Kidney tubule cell (primary cell): ENCODE measurements around the gene ABCD4.

Source experiments
- DNase-seq: peaks from one replicate; pipeline ENCODE4 v3.0.0-alpha.2; 2018; ENCODE audit warnings: low spot score

The ABCD4 gene

DNA sequence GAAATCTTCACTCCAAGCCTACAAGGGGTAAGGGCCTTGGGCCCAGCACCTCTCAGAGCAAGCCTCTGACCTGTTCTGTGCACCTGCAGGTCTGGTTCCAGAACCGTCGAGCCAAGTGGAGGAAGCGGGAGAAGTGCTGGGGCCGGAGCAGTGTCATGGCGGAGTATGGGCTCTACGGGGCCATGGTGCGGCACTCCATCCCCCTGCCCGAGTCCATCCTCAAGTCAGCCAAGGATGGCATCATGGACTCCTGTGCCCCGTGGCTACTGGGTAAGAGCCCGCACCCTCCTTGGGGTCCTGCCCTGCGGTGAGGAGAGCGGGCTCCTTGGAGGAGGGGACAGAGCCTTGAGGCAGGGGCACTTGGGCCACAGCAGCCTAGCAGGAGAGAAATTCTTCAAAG lies 43.2 kb downstream of the ABCD4 start:
- DNase-seq, result no peak

DNA sequence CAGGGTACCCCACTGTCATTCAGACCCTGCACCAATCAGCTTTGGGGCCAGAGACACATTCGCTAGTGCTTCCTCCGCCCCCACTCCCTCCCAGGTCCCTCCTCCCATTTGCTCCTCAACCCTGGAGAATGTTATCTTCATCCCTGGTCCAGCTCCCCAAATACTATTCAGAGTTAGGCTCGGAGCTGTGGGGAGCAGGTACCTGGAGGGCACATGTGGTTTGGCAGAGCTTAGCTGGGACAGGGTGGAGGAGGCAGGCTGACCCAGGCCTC lies 44.0 kb downstream of the ABCD4 start:
- DNase-seq, result no peak

DNA sequence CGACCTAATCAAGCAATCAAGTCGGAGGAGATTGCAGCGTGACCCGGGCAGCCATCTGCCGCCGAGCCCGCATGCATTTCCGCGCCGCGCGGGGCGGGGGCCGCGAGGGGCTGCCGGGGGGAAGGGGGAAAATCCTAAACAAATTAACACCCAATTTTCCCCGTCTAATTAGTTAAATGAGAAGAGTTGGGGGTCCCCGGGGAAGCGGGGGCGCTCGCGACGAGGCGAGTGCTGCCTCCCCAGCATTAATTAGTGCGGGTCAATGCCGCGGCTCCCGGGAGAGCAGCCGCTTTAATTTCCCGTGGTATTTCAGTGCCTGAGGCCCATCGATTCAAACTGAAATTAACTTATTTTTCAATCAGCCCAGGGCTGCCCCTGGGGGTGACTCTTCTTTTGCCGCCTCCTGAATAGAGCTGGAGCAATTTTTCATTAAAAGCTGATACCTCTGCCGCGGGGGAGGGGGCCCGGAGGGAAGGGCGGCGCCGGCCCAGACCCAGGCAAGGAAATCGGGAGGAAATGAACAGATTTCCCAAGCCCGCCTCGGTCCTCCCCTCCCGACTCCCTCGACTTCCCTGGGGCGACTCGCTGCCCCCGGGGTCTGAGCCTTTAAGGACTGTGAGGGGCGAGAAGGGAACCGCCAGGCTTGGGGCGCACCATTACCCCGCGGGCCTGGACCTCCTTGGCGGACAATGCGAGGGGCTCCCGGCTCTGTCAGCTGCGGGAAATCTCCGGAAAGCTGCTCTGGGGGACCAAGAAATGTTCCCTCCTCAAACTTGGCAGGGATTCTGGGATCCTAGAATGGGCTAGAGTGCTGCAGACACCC lies 44.6 kb downstream of the ABCD4 start:
- DNase-seq, result no peak

DNA sequence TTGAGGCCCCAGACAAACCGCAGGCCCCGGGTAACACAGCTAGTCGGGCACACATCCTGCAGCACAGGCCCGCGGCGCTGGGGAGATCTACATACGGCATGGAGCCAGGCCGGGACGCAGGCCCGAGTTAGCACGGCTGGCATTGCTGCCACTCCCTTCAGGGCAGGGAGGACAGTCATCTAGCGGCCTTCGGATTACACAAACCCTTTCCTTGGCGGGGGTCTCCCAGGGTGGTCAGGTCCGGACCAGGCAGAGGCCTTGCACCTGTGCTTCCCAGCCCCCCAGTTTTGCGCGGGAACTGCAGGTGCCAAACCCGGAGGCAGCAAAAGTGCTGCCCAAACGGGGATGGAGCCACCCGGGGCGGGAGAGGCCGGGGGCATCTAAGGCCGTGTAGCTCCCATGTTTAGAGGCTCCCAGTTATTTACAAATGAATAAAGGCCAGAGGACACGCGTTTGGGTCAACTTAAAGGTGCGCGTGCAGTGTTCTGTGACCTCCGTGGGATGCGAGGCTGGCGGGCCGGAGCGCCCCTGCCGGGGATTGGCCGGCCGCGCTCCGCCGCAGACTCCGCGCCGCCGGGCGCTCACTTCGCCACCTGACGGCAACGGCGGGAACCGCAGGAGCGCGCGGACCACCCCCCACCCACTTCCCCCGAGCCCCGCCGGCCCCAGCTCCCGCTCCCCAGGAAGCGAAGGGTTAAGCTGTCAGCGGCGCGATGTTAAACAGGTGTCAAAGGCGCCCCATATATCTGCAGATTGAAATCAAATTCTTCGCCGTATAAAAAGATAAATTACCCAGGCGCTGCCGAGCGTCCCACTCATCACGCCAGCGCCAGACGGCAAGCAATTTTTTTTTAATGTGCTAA lies 45.4 kb downstream of the ABCD4 start:
- DNase-seq, result peak; percentile 48

DNA sequence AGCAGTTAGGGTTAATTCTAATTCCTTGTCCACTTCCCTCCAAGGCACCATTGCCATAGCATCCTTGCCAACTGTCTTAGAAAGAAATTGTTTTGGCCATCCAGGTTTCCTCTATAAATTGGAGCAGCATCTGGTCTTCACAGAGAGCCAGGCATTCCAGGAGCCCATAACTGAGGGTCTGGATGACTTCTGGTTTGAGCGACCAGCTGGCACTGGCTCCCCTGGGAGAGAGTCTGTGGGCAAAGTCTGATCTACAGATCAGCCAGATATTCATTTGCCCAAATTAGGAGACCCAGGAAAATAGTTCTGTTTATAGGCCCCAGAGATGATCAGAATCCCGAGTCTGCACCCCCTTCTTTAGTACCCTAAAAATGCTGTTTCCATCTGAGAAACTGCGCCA lies 47.5 kb downstream of the ABCD4 start:
- no peak for DNase-seq

DNA sequence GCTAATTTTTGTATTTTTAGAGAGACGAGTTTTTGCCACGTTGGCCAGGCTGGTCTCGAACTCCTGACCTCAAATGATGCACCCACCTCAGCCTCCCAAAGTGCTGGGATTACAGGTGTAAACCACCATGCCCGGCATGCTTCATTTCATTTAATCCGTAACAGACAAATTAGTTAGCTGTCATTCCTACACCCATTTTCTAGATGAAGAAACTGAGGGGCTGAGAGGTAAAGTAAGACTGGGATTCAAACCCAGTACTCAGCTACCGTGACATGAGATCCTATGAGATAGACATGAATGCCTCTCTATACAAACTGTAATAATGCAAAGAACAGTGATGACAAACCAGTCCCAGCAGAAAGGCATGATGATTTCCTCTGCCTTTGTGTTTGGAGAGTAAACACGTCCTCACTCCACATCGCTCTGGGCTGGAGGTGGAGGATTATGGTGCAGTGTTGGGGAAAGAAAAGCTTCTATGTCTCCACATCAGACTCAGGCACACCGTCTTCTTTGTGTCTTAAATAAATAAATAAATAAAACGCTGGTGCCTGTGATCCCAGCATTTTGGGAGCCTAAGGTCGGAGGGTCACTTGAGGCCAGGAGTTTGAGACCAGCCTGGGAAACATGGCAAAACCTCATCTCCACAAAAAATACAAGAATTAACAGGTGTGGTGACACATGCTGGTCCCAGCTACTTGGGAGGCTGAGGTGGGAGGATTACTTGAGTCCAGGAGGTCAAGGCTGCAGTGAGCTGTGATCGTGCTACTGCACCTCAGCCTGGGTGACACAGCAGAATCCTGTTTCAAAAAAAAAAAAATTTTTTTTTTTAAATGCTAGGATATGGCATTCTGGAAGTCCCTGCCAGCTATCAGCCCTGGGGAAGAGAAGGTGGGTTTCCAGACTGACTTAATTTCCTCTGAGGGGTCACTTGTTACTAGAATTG lies 53.0 kb downstream of the ABCD4 start:
- no peak for DNase-seq

DNA sequence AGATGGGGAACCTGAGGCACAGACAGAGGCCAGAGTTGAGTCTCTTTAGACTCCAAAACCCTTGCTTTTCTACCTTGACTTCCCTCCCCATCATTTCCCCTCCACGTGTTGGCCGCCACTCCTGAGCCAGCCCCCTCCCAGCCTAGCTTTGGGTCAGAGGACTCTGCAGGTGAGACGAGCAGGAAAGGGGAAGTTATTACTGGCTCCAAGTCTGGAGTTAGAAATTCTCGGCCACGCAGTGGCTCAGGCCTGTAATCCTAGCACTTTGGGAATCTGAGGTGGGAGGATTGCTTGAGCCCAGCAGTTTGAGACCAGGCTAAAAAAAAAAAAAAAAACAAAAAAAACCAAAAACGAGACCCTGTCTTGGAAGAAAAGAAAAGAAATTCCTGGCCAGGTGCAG lies 54.7 kb downstream of the ABCD4 start:
- no peak for DNase-seq

DNA sequence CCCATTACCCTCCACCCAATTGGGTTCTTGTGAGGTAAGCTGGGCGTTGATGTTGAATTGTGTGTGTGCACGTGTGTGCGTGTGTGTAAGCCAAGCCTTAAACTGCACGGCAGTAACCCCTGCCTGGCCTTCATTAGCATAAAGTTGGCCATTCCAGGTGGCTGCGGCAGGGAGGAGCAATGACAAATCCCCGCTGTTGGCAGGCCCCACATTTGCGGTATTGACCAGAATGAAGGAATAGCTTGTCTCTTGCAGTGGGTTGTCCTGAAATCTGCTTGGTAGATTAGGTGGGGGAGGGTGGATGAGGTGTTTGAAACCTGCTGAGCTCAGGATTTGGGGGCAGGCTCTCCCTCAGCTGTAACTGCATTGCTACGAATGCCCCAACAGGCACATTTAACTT lies 56.2 kb downstream of the ABCD4 start:
- no peak for DNase-seq

DNA sequence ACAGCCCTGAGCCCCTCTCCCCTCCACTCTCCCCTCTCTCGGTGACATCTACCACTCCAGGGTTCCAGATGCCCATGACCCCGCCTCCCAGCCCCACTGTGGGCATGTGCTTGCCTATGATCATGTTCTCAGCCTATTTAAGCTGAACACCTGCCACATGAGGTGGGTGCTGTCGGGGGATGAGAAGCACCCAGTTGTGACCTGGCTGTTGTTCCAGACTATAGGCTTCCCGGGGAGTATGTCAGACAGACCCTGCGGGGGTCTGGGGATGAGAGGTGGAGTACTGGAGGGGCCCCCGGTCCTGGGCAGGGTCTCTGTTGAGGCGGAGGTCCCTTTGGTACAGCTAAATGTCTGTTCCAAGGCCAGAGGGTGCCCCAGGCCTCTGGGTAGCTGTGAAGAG lies 57.4 kb downstream of the ABCD4 start:
- DNase-seq, result no peak

DNA sequence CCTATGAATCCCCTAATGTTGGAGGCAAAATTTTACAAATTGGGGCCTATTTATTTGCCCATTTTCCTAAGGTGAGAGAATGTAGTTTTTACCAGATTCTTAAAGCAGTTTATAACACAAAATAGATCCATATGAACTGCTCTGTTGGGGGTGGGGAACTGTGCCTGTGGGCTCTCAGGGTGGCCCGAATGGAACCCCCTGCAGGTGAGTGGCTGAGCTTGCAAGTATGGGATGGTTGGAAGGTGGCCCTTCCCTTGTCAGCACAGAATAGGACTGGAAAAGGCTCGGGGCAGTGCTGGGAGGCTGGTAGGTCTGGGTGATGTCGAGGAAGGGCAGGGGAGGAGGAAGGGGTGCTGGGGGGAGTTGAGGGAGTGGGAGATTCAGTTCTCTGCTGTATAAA lies 58.6 kb downstream of the ABCD4 start:
- DNase-seq, result no peak

DNA sequence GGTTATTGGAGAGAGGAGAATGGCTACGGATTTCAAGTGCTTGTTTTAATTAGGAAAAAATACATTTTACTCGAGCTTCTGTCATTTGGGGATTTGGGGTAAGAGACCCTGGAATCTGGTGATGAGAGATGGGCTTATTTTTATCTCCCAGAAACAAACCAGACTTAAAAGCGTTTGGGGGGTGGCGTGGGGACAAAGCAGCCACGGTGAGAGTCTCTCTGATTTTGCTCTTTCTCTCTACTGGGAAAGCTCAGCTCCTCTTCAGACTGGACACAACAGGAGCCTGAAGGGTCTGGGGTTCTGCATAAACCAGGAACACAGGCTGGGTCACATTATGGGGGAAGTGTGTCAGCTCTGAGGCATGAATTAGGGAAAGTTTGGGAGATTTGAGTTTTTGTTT lies 59.7 kb downstream of the ABCD4 start:
- DNase-seq, result no peak

DNA sequence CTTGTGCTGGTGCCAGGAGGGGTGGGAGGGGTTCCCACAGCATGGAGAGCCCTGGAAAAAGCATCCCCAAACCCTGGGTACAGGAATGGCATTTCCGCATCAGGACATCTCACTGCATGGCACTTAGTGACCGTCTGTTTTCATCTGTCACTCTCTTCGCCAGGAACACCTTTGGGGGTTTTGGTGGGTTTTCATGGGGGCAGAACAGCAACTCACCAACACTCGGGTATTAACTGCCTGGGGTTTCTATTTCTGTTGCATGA lies 60.0 kb downstream of the ABCD4 start:
- DNase-seq, result no peak

DNA sequence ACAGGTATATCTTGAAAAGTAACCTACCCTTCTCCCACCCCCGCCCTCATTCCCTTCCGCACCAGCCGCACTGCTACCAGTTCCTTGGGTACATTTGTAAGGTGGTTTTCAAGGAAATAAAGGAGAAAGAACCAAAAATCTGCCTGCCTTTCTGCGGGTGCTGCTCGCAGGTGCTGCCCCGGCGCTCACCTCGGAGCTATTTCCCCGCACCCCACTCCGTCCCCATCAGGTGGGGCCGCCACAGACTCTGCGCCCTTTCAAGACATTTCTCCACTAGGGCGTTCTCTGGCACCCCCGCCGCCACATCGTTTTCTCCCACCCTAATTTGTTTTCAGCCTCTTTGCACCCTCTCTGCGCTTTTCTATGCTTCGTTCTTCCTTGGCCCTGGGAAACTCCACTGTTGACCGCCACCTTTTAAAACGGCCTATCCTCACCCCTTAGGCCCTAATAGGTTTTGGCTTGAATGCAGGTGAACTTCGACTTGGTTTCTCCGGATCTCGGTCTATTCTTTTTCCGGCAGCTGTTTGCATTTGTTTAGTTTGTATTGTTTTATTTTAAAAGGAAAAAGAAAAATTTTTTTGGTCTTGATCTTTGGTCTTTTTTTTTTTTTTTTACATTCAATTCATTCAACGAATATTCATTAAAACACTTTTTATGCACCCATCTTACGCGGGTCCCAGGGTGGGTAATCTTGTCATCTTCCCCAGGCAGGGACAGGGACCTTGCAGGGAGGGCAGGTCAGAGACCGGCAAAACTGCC lies 60.5 kb downstream of the ABCD4 start:
- DNase-seq, result no peak

DNA sequence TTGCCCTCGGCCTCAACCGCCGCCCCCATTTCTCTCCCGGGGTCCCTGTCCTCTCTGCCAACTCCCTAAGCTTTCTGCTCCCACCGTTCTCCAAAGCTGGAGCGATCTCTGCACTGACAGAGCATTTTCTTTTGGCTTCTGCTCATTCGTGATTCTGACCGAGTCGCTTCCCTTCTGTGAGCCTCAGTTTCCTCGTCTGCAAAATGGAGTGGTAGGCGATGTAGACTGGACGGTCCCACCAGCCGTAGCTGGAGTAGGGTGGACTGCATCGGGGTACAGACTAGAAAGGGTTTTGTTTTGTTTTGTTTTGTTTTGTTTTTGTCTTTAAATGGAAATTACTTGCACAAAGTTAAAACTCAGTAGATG lies 61.1 kb downstream of the ABCD4 start:
- DNase-seq, result no peak

DNA sequence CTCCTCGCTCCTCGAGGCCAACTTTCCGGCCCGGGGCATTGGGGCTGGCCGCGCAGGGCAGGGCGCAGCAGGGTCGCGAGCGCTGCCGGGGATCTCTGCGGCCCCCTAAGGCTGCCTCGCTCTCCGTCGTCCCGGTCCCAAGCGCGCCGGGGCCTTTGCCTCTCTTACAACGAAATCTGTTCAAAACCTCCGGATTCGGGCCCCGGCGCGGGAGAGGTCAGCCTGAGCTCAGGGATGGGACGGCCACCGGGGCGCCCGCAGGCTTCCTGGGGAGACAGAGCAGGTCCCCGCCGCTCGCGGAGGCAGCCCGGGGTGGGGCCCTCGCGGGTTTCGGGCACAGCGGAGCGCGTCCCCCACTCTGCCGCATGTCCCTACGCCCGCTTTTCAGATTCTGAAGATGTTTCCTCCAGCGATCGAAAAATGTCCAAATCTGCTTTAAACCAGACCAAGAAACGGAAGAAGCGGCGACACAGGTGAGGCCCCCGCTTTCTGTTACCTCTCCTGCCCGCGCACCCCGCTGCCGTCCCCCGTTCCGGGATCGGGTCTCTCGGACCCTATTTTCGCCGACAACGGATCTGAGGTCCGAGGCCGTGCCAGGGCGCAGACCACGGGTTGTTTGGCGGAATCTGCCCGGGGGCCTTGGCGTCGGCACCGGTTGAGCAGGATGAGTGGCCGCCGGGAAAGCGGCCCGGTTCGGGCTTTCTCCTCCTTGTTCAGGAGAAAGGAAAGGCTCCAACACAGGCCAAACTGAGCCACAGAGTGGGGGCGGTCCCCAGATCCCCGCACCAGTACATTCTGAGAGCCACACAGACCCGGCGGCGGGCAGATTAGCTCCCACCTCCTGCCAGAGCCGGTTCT lies 61.7 kb downstream of the ABCD4 start:
- no peak for DNase-seq

DNA sequence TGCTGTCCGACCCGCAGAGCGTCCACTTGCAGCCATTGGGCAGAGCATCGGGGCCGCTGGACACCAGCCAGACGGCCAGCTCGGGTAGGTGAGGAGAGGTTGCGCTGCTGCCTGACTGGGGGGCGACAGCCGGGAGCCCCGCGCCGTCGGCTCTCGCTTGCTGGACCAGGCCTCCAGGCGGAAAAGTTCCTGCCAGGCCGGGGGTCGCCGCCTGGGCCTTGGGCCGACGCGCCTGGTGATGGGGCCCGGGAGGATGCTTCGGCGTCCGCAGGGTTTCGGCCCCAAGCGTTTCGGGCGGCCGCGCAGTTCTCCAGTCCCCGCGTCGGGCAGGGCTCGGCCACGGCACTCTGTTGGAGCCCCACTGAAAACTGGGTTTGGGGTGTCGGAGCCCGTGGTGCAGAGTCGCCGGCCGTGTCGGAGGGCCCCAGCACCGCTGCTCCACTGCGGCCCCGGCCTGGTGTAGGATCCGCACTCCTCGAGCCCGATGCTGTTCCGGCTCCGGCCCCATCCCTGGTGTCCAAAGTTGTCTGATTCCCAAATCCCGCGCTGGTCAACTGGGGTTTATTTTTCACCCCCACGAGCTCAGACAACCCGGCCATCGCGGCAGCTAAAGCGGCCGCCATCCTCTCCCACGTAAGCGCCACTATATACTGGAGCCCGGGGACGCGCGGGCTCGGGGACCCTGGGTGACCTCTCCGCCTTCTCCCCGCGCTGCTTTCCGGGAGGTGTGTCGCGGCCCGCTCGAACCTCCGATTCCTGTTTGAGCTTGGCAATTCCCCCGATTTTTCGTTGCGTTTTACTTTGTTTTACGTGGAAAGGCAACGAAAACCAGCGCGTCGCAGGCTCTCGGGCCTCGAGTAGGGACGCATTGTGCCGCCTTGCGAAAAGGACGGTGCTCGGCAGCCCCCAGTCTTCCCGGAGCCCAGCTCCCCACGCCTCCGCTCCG lies 62.6 kb downstream of the ABCD4 start:
- no peak for DNase-seq

DNA sequence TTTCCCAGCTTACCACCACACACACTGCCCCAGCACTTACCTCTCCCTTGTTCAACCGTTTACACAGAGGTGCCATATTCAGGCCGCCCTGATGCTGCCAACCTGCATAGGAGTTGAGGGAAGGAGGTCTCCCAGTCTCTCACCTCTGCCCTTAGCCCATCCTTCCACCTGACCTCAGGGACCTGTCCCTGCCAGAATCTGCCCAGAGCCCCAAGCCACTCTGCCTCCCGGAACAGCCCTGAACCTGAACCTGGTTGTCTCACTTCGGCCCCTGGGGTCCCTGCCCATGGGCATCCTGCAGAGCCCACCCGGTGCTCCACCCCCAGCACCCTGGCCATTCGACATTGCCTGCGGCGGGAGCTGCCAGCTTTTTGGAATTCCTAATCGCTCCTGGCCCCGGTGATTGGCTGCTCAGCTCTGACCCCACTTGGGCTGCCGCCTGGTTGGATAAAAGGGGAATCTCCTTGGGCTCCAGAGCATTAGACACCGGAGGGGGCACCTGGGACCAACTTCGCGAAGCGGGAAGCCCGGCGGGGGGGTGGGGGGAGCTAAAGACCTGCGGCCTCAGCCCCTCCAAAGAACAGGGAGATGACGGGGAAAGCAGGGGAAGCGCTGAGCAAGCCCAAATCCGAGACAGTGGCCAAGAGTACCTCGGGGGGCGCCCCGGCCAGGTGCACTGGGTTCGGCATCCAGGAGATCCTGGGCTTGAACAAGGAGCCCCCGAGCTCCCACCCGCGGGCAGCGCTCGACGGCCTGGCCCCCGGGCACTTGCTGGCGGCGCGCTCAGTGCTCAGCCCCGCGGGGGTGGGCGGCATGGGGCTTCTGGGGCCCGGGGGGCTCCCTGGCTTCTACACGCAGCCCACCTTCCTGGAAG lies 63.5 kb downstream of the ABCD4 start, which contains the start of gene VSX2:
Gene VSX2 (plus strand): TSS at position 476 of the 874 bp plus-strand sequence. CDS start 113 bp downstream, at position 589.
- DNase-seq, result no peak

DNA sequence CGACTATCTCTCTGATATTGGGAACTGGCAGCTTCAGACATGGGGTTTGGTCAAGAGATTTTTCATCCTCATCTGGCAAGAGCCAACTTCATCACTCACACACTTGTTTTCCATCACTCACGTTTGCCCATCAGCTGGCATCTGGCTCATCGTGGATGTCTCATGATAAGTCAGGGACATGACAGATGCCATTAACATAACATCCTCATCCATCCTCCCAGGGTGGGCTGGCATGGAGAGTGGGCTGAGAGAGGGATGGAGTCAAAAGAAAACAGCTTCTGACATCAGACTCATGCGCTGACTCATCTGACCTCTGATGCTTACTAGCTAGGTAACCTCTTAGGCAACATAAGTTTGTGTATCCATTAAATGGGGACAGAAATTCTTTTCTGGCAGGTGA lies 65.3 kb downstream of the ABCD4 start:
- DNase-seq, result no peak
